Gastroesophageal sphincter (tissue), 3 donors: ENCODE measurements around the gene SFTPA1.

Source experiments
- EP300 ChIP-seq: sonication (generic); formaldehyde crosslinking; IDR thresholded peaks from one replicate; pipeline ENCODE4 v1.6.1; 2017; ENCODE audit warnings: antibody characterized with exemption, mild to moderate bottlenecking
- POLR2A ChIP-seq, 2 donors: fragments of 450-650 bp; IDR thresholded peaks; one replicate each; pipeline ENCODE4 v1.6.1; 2017; ENCODE audit warnings: antibody characterized with exemption in 2 of 2, mild to moderate bottlenecking in 2 of 2, moderate library complexity in 1 of 2
- POLR2AphosphoS5 ChIP-seq: sonication (generic); formaldehyde crosslinking; IDR thresholded peaks from one replicate; pipeline ENCODE4 v1.6.1; 2017; ENCODE audit warnings: antibody characterized with exemption
- TF ChIP-seq, protein P1 (sequence below), 4 experiments: fragments of 200-600 bp in 2 of 4; fragments of 450-650 bp in 2 of 4; sonication (generic) in 1 of 4; IDR thresholded peaks; one replicate each; pipeline ENCODE4 v1.5.1; 2017 to 2019; ENCODE audit warnings: antibody characterized with exemption in 4 of 4, mild to moderate bottlenecking in 2 of 4, moderate library complexity in 2 of 4

- no peak for TF ChIP-seq POLR2AphosphoS5
- TF ChIP-seq, protein P1, sequence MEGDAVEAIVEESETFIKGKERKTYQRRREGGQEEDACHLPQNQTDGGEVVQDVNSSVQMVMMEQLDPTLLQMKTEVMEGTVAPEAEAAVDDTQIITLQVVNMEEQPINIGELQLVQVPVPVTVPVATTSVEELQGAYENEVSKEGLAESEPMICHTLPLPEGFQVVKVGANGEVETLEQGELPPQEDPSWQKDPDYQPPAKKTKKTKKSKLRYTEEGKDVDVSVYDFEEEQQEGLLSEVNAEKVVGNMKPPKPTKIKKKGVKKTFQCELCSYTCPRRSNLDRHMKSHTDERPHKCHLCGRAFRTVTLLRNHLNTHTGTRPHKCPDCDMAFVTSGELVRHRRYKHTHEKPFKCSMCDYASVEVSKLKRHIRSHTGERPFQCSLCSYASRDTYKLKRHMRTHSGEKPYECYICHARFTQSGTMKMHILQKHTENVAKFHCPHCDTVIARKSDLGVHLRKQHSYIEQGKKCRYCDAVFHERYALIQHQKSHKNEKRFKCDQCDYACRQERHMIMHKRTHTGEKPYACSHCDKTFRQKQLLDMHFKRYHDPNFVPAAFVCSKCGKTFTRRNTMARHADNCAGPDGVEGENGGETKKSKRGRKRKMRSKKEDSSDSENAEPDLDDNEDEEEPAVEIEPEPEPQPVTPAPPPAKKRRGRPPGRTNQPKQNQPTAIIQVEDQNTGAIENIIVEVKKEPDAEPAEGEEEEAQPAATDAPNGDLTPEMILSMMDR (IDR thresholded peaks at IDR 0.05) = no peak
- TF ChIP-seq POLR2A (IDR thresholded peaks at IDR 0.05) = no peak
- no peak for TF ChIP-seq EP300
Observed at GRCh38 chr10:79627075-79627474, 16.3 kb downstream of the SFTPA1 start.
